ENCODE data around the gene EHBP1. TPM values are rescaled to one million over a fixed set of nuclear protein-coding genes. Genes with fewer than 3 reads are reported as not detected.
"Not testable (repeated sequence)": the region's sequence is repeated elsewhere in the genome, so short reads cannot be mapped to it uniquely, and the experiment has no call there.

EHBP1 gene
- total RNA-seq, 1 donor from 2014 or later: 25.6 TPM

DNA sequence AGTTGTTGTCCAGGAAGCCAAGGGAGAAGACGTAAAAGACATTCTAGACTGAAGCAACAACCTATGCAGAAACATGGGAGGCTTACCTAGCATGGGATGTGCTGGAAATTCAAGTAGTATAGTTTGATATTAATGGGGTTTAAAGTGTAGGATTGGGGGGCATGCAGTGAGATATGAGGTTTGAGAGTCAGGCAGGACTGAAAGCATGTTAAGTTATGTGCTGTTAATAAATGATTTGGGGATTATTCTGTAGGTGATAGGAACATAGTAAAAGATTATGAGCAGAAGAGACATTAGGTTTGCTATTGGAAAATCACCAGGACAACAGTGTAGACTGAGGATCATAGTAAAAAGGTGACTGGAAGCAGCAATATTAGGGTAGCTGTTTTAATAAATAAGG is 3.2 kb downstream of the EHBP1 start:
- Mint-ChIP-seq H3K9me3 (no peaks in the 10 kb centered on the region), H3K4me3 (ENCODE audit: low read depth) (no peak overlapping the region), H3K27me3 (ENCODE audit: low read depth) (peaks cover 2% of the 10 kb centered on the region), H3K27ac (no peak overlapping the region), H3K4me1 (ENCODE audit: low read depth) (peaks cover 31% of the 10 kb centered on the region), H3K36me3 (ENCODE audit: low read depth) (peaks cover 10% of the 10 kb centered on the region)
- intact Hi-C loops (cut with micrococcal nuclease): loop anchor here (5.0 to 10.0 kb wide), 5 partner anchors 201 to 1564 kb away; partner anchors contain the start of genes B3GNT2, TMEM17 and UGP2
- DNase-seq (ENCODE audit: low spot score): no peak

DNA sequence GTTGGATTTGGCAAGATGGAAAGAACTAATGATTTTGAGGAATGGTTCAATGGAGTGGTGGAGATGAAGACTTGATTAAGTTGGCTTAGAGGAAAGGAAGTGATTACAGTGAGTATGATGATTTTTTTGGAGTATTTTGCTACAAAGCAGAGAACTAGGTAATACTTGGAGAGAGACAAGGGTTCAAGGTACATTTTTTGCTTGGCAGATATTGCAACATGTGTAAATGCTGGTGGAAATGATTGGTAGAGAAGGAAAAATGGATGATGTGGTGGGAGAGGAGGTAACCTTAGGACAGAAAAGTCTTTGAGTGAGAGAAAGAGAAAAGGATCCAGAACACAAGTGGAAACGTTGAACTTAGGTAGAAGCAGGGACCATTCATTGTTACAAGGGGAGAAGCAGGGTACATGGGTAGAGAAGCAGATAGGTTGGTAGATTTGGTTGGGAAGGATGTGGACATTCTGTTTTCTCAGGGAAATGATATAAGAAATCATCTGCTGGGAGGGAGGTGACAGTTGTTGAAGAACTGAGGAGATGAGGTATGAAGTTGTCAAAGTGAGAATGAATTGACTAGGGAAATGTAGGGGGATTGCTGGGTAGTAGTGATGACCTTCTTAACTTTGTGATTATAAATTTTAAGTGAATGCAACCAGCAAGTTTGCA is 6.5 kb downstream of the EHBP1 start:
- H3K36me3 Mint-ChIP-seq (ENCODE audit: low read depth): peaks cover 16% of the 10 kb centered on the region
- H3K27ac Mint-ChIP-seq: no peak overlapping the region
- intact Hi-C loops (cut with micrococcal nuclease): no loop called here
- no peak overlapping the region for H3K4me3 Mint-ChIP-seq (ENCODE audit: low read depth)
- no peak for DNase-seq (ENCODE audit: low spot score)
- H3K9me3 Mint-ChIP-seq: no peaks in the 10 kb centered on the region
- H3K4me1 Mint-ChIP-seq (ENCODE audit: low read depth): peaks cover 16% of the 10 kb centered on the region
- no peaks in the 10 kb centered on the region for H3K27me3 Mint-ChIP-seq (ENCODE audit: low read depth)

GRCh38 chr2:62713196-62713595 is 7.7 kb downstream of the EHBP1 start:
- H3K27me3 Mint-ChIP-seq (ENCODE audit: low read depth); H3K4me3 Mint-ChIP-seq (ENCODE audit: low read depth); intact Hi-C loops (cut with micrococcal nuclease); DNase-seq (ENCODE audit: low spot score); H3K9me3 Mint-ChIP-seq; H3K27ac Mint-ChIP-seq: not testable (repeated sequence)
- Mint-ChIP-seq H3K36me3 (ENCODE audit: low read depth) (peaks cover 16% of the 10 kb centered on the region), H3K4me1 (ENCODE audit: low read depth) (peaks cover 12% of the 10 kb centered on the region)

DNA sequence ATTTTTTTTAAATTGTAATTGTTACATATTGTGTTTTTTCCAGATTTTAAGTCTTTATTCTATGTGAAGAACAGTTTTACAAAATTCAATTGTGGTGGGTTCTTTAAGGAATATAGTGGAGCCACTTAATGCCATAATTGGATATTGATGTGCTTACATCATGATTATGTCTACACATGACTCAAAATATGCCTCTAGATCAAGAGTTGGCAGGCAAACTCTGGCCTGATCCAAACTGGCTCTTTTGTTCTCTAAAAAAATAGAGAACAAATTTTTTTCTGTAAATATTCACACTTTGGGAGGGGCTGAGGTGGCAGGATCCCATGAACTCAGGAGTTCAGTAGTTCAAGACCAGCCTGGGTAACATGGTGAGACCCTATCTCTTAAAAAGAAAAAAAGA is 8.3 kb downstream of the EHBP1 start:
- H3K9me3 Mint-ChIP-seq: no peaks in the 10 kb centered on the region
- no peak overlapping the region for H3K27ac Mint-ChIP-seq
- H3K36me3 Mint-ChIP-seq (ENCODE audit: low read depth): peaks cover 11% of the 10 kb centered on the region

GRCh38 chr2:62716768-62717167 is 11.3 kb downstream of the EHBP1 start:
- no peak for DNase-seq (ENCODE audit: low spot score)
- Mint-ChIP-seq H3K27ac (no peak overlapping the region), H3K36me3 (ENCODE audit: low read depth) (peaks cover 17% of the 10 kb centered on the region), H3K9me3 (peaks cover 3% of the 10 kb centered on the region), H3K4me3 (ENCODE audit: low read depth) (no peak overlapping the region), H3K4me1 (ENCODE audit: low read depth) (peaks cover 7% of the 10 kb centered on the region), H3K27me3 (ENCODE audit: low read depth) (no peaks in the 10 kb centered on the region)
- intact Hi-C loops (cut with micrococcal nuclease): no loop called here

More for the DNA sequence above, 8.3 kb downstream of the EHBP1 start:
- no peak for DNase-seq (ENCODE audit: low spot score)
- intact Hi-C loops (cut with micrococcal nuclease): no loop called here
- H3K4me1 Mint-ChIP-seq (ENCODE audit: low read depth): peaks cover 6% of the 10 kb centered on the region
- no peak overlapping the region for H3K4me3 Mint-ChIP-seq (ENCODE audit: low read depth)
- H3K27me3 Mint-ChIP-seq (ENCODE audit: low read depth): no peaks in the 10 kb centered on the region

DNA sequence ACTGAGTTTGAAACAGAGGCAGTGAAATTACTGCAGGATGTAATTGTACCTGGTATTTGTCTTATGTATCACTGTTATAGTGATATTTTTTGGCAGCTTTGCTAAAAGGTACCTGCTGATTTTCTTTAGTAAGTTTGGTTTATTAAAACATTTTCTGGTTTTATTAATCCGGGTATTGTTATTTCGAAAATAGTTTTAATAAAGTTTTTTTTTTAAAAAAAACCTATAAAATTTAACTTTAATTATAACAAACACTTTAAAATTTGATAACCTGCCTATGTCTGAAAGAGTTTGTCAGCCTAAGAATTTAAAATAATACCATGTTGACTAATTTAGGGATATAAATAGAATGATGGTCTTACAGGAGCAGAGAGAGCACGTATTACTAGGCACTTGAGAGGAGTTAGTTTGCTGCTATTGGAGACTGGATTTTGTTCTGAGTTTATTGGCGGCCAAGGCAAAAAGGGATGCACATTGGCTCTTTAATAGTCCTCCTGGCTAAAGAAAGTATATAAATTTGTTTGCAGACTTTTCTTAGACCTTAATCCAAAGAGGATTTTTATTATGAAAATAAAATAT is 12.1 kb downstream of the EHBP1 start:
- no peak for DNase-seq (ENCODE audit: low spot score)
- peaks cover 4% of the 10 kb centered on the region for H3K9me3 Mint-ChIP-seq
- no peaks in the 10 kb centered on the region for H3K27me3 Mint-ChIP-seq (ENCODE audit: low read depth)
- no peak overlapping the region for H3K27ac Mint-ChIP-seq
- peaks cover 7% of the 10 kb centered on the region for H3K4me1 Mint-ChIP-seq (ENCODE audit: low read depth)
- H3K36me3 Mint-ChIP-seq (ENCODE audit: low read depth): peaks cover 19% of the 10 kb centered on the region
- intact Hi-C loops (cut with micrococcal nuclease): no loop called here
- H3K4me3 Mint-ChIP-seq (ENCODE audit: low read depth): no peak overlapping the region

DNA sequence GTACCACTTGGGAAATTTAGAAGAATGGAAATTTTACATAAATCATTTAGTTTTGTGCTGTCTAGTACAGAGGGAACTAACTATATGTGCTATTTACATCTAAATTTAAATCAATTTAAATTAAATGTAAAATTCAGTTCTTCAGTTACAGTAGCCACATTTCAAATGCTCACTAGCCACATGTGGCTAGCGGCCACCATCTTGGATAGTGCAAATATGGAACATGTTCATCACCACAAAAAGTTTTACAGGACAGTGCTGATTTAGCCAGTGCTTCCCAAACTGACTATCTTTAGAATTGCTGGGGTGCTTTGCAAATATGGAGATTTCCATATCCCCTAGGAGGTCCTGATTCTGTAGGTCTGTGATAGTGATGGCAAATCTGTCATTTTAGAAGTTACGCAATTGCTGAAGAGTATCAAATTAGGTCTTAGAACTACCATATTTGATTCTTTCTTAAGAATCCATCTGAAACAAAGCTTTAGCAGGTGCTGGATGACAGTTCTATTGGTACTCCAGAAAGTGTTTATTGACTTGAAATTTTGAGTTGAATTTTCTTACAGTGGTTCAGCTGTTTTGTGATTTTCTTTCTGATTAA is 12.8 kb downstream of the EHBP1 start:
- Mint-ChIP-seq H3K27me3 (ENCODE audit: low read depth) (no peaks in the 10 kb centered on the region), H3K4me1 (ENCODE audit: low read depth) (peaks cover 7% of the 10 kb centered on the region), H3K9me3 (peaks cover 11% of the 10 kb centered on the region), H3K27ac (no peak overlapping the region), H3K36me3 (ENCODE audit: low read depth) (peaks cover 20% of the 10 kb centered on the region), H3K4me3 (ENCODE audit: low read depth) (no peak overlapping the region)
- DNase-seq (ENCODE audit: low spot score): no peak
- intact Hi-C loops (cut with micrococcal nuclease): no loop called here

GRCh38 chr2:62719757-62720156 is 14.2 kb downstream of the EHBP1 start:
- Mint-ChIP-seq H3K27ac (no peak overlapping the region), H3K4me1 (ENCODE audit: low read depth) (peaks cover 5% of the 10 kb centered on the region), H3K9me3 (peaks cover 19% of the 10 kb centered on the region), H3K27me3 (ENCODE audit: low read depth) (no peaks in the 10 kb centered on the region), H3K36me3 (ENCODE audit: low read depth) (peaks cover 25% of the 10 kb centered on the region), H3K4me3 (ENCODE audit: low read depth) (no peak overlapping the region)
- intact Hi-C loops (cut with micrococcal nuclease): no loop called here
- DNase-seq (ENCODE audit: low spot score): no peak

GRCh38 chr2:62722679-62723078 is 17.2 kb downstream of the EHBP1 start:
- Mint-ChIP-seq H3K4me3 (ENCODE audit: low read depth) (no peak overlapping the region), H3K27ac (no peak overlapping the region), H3K9me3 (peaks cover 19% of the 10 kb centered on the region), H3K36me3 (ENCODE audit: low read depth) (peaks cover 19% of the 10 kb centered on the region), H3K27me3 (ENCODE audit: low read depth) (no peaks in the 10 kb centered on the region), H3K4me1 (ENCODE audit: low read depth) (peaks cover 7% of the 10 kb centered on the region)
- intact Hi-C loops (cut with micrococcal nuclease): no loop called here
- no peak for DNase-seq (ENCODE audit: low spot score)

- H3K27ac Mint-ChIP-seq: no peak overlapping the region
- peaks cover 19% of the 10 kb centered on the region for H3K9me3 Mint-ChIP-seq
- no peaks in the 10 kb centered on the region for H3K27me3 Mint-ChIP-seq (ENCODE audit: low read depth)
- no peak overlapping the region for H3K4me3 Mint-ChIP-seq (ENCODE audit: low read depth)
- peaks cover 19% of the 10 kb centered on the region for H3K36me3 Mint-ChIP-seq (ENCODE audit: low read depth)
- intact Hi-C loops (cut with micrococcal nuclease): no loop called here
- DNase-seq (ENCODE audit: low spot score): no peak
- H3K4me1 Mint-ChIP-seq (ENCODE audit: low read depth): peaks cover 7% of the 10 kb centered on the region
Measured at GRCh38 chr2:62723253-62723652, 17.7 kb downstream of the EHBP1 start.

DNA sequence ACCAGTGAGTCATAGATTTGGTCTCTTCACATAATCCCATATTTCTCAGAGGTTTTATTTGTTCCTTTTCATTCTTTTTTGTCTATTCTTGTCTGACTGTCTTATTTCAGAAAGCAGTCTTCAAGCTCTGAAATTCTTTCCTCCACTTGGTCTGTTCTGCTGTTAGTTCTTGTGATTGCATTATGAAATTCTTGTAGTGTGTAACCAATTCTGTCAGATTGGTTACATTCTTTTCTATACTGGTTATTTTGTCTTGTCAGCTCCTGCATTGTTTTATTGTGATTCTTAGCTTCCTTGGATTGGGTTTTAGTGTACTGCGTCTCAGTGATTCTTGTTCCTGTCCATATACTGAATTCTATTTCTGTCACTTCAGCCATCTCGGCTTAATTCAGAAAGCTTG is 18.6 kb downstream of the EHBP1 start:
- no peaks in the 10 kb centered on the region for H3K27me3 Mint-ChIP-seq (ENCODE audit: low read depth)
- H3K27ac Mint-ChIP-seq: no peak overlapping the region
- intact Hi-C loops (cut with micrococcal nuclease): no loop called here
- H3K4me1 Mint-ChIP-seq (ENCODE audit: low read depth): peaks cover 7% of the 10 kb centered on the region
- H3K4me3 Mint-ChIP-seq (ENCODE audit: low read depth): no peak overlapping the region
- H3K9me3 Mint-ChIP-seq: peaks cover 19% of the 10 kb centered on the region
- DNase-seq (ENCODE audit: low spot score): no peak
- peaks cover 18% of the 10 kb centered on the region for H3K36me3 Mint-ChIP-seq (ENCODE audit: low read depth)

DNA sequence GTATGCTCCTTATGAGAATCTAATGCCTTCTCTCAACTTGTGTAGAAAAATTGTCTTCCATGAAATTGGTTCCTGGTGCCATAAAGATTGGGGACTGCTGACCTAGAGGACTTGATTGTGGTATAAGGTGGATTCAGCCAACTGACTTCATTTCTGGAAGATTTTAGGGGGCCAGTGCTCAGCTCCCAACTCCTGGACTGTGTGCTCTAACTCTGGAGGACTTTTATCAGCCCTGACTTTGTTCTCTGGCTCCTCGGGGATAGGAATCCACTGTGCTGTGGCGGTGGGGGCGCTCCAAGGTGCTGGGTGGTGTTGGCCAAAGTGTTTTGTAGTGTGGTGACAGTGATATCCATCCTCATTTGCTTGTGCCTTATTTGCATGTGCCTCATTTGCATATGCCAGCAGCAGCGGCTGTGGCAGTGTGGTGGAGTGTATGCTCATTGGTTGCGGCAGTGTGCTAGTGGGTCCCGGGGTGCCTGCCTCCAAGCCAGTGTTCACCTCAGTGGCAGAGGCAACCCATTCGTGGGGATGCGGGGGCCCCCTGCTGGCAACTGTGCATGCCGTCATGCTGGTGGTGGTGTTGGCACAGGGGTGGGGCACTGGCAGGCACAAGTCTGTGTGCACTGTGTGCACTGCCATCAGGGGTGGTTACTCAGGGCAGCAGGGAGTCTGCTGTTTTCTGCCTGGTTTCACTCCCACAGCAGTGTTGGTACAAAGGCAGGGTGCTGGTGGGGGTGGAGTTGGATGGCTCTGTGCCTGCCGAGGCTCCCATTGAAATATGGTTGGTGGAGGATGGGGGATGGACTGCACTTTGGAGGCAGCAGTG is 19.6 kb downstream of the EHBP1 start:
- Mint-ChIP-seq H3K4me3 (ENCODE audit: low read depth) (no peak overlapping the region), H3K27me3 (ENCODE audit: low read depth) (no peaks in the 10 kb centered on the region), H3K36me3 (ENCODE audit: low read depth) (peaks cover 16% of the 10 kb centered on the region), H3K9me3 (peaks cover 20% of the 10 kb centered on the region), H3K4me1 (ENCODE audit: low read depth) (peaks cover 5% of the 10 kb centered on the region), H3K27ac (no peak overlapping the region)
- intact Hi-C loops (cut with micrococcal nuclease): no loop called here
- no peak for DNase-seq (ENCODE audit: low spot score)

- Mint-ChIP-seq H3K36me3 (ENCODE audit: low read depth) (peaks cover 13% of the 10 kb centered on the region), H3K9me3 (peaks cover 26% of the 10 kb centered on the region), H3K4me1 (ENCODE audit: low read depth) (peaks cover 4% of the 10 kb centered on the region), H3K27me3 (ENCODE audit: low read depth) (no peaks in the 10 kb centered on the region), H3K27ac (no peak overlapping the region), H3K4me3 (ENCODE audit: low read depth) (no peak overlapping the region)
- DNase-seq (ENCODE audit: low spot score): no peak
- intact Hi-C loops (cut with micrococcal nuclease): no loop called here
Measured at GRCh38 chr2:62725712-62726055, 20.2 kb downstream of the EHBP1 start.

Data from activated T-helper 2 cell treated with anti-CD3 and anti-CD28 coated beads, Interferon-gamma antibody, Interleukin-2, Interleukin-4, amounts not matched to agents 10 μg/mL and 5 μg/mL and 100 μg/mL, durations not matched to agents 14 hours and 24 hours and 36 hours (primary cell).